Loucy (cell line): ENCODE results near the gene TRMT61A.

ENCODE experiments used
- H2AFZ ChIP-seq: fragments of 200-600 bp; sonication (generic); 2 replicates; pipeline ENCODE4 v1.6.0; 2016; ENCODE audit warnings: antibody characterized with exemption, mild to moderate bottlenecking, low read length, moderate library complexity
- H3F3A ChIP-seq: fragments of 200-600 bp; 2 replicates; pipeline ENCODE4 v1.6.0; 2016; ENCODE audit warnings: antibody characterized with exemption, low read depth, mild to moderate bottlenecking
- H3K27me3 ChIP-seq: fragments of 200-600 bp; sonication (generic); 2 replicates; pipeline ENCODE4 v1.6.1; 2014; ENCODE audit warnings: low read length, mild to moderate bottlenecking; ENCODE audit not compliant: insufficient read depth, poor library complexity, severe bottlenecking
- H3K36me3 ChIP-seq: fragments of 200-600 bp; sonication (generic); 2 replicates; pipeline ENCODE4 v1.6.1; 2016; ENCODE audit warnings: low read length; ENCODE audit not compliant: insufficient read depth
- H3K4me1 ChIP-seq: fragments of 200-600 bp; sonication (generic); 2 replicates; pipeline ENCODE4 v1.5.1; 2014; ENCODE audit warnings: low read length, mild to moderate bottlenecking; ENCODE audit not compliant: insufficient read depth, poor library complexity, severe bottlenecking
- H3K4me2 ChIP-seq: fragments of 200-600 bp; sonication (generic); 2 replicates; pipeline ENCODE4 v1.6.0; 2014; ENCODE audit warnings: antibody characterized with exemption, low read length, low read depth, mild to moderate bottlenecking; ENCODE audit not compliant: poor library complexity, severe bottlenecking
- H3K4me3 ChIP-seq: fragments of 200-600 bp; sonication (generic); 2 replicates; pipeline ENCODE4 v1.5.1; 2014; ENCODE audit warnings: low read length, mild to moderate bottlenecking, mixed read lengths; ENCODE audit not compliant: poor library complexity, severe bottlenecking
- H3K79me2 ChIP-seq: fragments of 200-600 bp; sonication (generic); 2 replicates; pipeline ENCODE4 v1.6.1; 2014; ENCODE audit warnings: low read length; ENCODE audit not compliant: insufficient read depth
- H3K9ac ChIP-seq: fragments of 200-600 bp; sonication (generic); 2 replicates; pipeline ENCODE4 v1.6.0; 2014; ENCODE audit warnings: mild to moderate bottlenecking, low read depth, low read length, moderate library complexity; ENCODE audit not compliant: poor library complexity, severe bottlenecking
- H3K9me2 ChIP-seq: fragments of 200-600 bp; sonication (generic); replicated peaks from 2 replicates; pipeline ENCODE4 v1.6.1; 2016; ENCODE audit warnings: low read depth, low read length, mixed read lengths
- H3K9me3 ChIP-seq: fragments of 200-600 bp; sonication (generic); 2 replicates; pipeline ENCODE4 v1.6.1; 2014; ENCODE audit warnings: mild to moderate bottlenecking, antibody characterized with exemption, low read length, low read depth; ENCODE audit not compliant: insufficient read depth
- H4K20me1 ChIP-seq: fragments of 200-600 bp; sonication (generic); 2 replicates; pipeline ENCODE4 v1.6.0; 2014; ENCODE audit warnings: antibody characterized with exemption, low read length, mild to moderate bottlenecking; ENCODE audit not compliant: insufficient read depth, poor library complexity, severe bottlenecking
- EZH2phosphoT487 ChIP-seq: fragments of 200-600 bp; IDR thresholded peaks from 2 replicates; pipeline ENCODE4 v1.6.1; 2018; ENCODE audit warnings: antibody characterized with exemption, mild to moderate bottlenecking, moderate library complexity, borderline replicate concordance
- TF ChIP-seq, protein P1 (sequence below): fragments of 200-600 bp; sonication (generic); conservative IDR thresholded peaks from 2 replicates; pipeline ENCODE4 v1.5.1; 2014; ENCODE audit warnings: mild to moderate bottlenecking, antibody characterized with exemption, low read length

TRMT61A gene

DNA sequence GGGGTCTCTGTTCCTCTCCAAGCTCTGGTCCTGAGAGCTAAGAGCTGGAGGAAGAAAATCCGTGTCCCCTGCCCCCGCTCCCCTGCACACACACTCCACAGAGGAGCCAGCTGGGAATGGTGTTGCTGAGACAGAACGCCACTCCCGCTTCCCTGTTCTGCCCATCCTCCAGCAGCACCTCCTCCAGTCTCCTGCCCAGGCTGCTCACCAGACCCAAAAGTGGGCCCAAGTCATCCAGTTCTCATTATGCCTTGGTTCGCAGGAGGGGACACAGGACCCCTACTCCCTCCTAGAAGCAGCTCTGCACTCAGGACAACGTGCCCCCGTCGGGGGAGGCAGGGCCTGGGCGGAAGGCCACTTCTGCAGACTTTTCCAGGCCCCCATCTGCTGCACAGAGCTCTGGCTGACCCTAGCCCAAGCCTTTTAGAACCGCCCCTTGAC is 830 bp upstream of the TRMT61A start:
- Histone ChIP-seq H2AFZ (no peak overlapping the region; the same call in 1 of the 2 replicates), H4K20me1 (peaks cover 11% of the 10 kb centered on the region), H3K4me1 (peaks cover 13% of the 10 kb centered on the region), H3K4me2 (peak overlapping the region; percentile 79), H3K9me3 (no peaks in the 10 kb centered on the region), H3K36me3 (no peaks in the 10 kb centered on the region), H3K4me3 (peak overlapping the region; percentile 90), H3K27me3 (no peaks in the 10 kb centered on the region), H3F3A (no peaks in the 10 kb centered on the region), H3K79me2 (peaks cover 31% of the 10 kb centered on the region; the same call in 1 of the 2 replicates), H3K9ac (peak overlapping the region; percentile 83), H3K9me2 (no peaks in the 10 kb centered on the region)
- TF ChIP-seq, protein P1, sequence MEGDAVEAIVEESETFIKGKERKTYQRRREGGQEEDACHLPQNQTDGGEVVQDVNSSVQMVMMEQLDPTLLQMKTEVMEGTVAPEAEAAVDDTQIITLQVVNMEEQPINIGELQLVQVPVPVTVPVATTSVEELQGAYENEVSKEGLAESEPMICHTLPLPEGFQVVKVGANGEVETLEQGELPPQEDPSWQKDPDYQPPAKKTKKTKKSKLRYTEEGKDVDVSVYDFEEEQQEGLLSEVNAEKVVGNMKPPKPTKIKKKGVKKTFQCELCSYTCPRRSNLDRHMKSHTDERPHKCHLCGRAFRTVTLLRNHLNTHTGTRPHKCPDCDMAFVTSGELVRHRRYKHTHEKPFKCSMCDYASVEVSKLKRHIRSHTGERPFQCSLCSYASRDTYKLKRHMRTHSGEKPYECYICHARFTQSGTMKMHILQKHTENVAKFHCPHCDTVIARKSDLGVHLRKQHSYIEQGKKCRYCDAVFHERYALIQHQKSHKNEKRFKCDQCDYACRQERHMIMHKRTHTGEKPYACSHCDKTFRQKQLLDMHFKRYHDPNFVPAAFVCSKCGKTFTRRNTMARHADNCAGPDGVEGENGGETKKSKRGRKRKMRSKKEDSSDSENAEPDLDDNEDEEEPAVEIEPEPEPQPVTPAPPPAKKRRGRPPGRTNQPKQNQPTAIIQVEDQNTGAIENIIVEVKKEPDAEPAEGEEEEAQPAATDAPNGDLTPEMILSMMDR, result no peak
- TF ChIP-seq EZH2phosphoT487, result no peak

DNA sequence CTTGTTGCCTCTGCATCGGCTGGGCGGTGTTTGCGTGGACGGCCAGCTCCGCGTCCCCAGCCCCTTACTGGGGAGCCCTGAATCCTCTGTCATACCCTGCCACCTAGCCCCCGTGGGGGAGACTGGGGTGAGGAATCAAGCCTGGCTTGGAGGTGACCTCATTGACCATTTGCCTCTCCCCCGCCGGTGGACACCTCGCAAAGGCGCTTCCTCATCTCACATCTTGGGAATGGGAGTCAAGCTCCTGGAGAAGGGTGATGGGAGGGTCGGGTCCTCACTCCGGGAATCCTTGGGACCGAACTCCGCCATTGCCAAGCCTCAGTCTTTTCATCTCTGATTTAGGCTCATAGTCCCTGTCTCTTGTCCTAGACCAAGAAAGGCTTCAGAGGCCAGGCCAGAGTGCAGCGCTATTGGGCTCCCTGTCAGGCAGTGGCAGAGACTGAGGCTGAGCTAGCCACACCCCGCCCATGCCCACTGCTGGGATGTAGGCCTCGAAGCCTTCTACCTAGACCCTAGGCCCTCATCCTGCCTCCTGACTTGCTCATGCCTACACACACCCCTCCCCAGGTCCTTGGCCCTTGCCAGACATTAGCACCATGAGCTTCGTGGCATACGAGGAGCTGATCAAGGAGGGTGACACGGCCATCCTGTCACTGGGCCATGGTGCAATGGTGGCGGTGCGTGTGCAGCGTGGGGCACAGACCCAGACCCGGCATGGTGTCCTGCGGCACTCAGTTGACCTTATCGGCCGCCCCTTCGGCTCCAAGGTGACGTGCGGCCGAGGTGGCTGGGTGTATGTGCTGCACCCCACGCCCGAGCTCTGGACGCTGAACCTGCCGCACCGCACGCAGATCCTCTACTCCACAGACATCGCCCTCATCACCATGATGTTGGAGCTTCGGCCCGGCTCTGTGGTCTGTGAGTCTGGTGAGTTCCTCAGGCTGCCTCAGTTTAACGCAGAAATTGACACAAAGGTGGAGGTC is 678 bp downstream of the TRMT61A start:
- H2AFZ ChIP-seq, result peak overlapping the region; percentile 83
- H3K79me2 ChIP-seq, result peaks cover 31% of the 10 kb centered on the region; the same call in 1 of the 2 replicates
- TF ChIP-seq, protein P1, result no peak
- TF ChIP-seq EZH2phosphoT487, result no peak
- peak overlapping the region; percentile 90 for H3K4me3 ChIP-seq
- peaks cover 13% of the 10 kb centered on the region for H3K4me1 ChIP-seq
- no peaks in the 10 kb centered on the region for H3K9me3 ChIP-seq
- peak overlapping the region; percentile 74 for H3K9ac ChIP-seq
- H3F3A ChIP-seq, result no peaks in the 10 kb centered on the region
- no peaks in the 10 kb centered on the region for H3K36me3 ChIP-seq
- no peaks in the 10 kb centered on the region for H3K27me3 ChIP-seq
- H4K20me1 ChIP-seq, result peaks cover 11% of the 10 kb centered on the region
- H3K9me2 ChIP-seq, result no peaks in the 10 kb centered on the region
- H3K4me2 ChIP-seq, result peak overlapping the region; percentile 97

DNA sequence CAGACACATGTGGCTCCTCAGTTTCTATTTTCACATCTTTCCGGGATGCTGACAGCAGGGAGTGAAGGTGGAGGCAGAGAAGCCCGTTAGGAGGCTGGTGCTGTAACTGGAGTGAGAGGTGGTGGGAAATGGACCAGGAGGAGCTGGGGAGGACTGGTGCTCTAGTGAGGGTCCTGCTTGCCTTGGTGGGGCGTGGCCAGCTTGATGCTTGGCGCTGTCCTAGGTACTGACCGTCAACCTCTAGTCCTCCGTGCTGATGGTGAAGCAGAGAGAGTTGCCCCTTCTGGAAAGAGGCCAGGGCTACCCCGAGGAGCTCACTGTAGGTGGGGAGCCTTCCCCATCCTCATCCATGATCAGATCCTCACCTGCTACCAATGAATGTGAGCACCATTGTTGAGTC is 1.4 kb downstream of the TRMT61A start:
- H3K9me3 ChIP-seq, result no peaks in the 10 kb centered on the region
- no peaks in the 10 kb centered on the region for H3F3A ChIP-seq
- H3K36me3 ChIP-seq, result no peaks in the 10 kb centered on the region
- H3K9ac ChIP-seq, result no peak overlapping the region
- H3K9me2 ChIP-seq, result no peaks in the 10 kb centered on the region
- H3K4me2 ChIP-seq, result peak overlapping the region; percentile 97
- TF ChIP-seq, protein P1, result no peak
- no peak for TF ChIP-seq EZH2phosphoT487
- H3K27me3 ChIP-seq, result no peaks in the 10 kb centered on the region
- H3K4me3 ChIP-seq, result peak overlapping the region; percentile 90
- peaks cover 31% of the 10 kb centered on the region; the same call in 1 of the 2 replicates for H3K79me2 ChIP-seq
- H3K4me1 ChIP-seq, result peaks cover 13% of the 10 kb centered on the region
- no peak overlapping the region for H2AFZ ChIP-seq
- H4K20me1 ChIP-seq, result peaks cover 11% of the 10 kb centered on the region
